Gastroesophageal sphincter (tissue), 4 donors: ENCODE data around the gene ARTN. TPM values are rescaled to one million over a fixed set of nuclear protein-coding genes. Genes with fewer than 3 reads are reported as not detected.

ENCODE experiments used
- ATAC-seq: fragments of 150-250 bp; one replicate; pipeline ENCODE4 v1.9.1; 2016; ENCODE audit warnings: mild to moderate bottlenecking, moderate library complexity
- H3K27ac ChIP-seq, 4 donors: fragments of 200-600 bp; sonication (generic) in 3 of 4; 1 replicate in 3 of 4; 2 replicates in 1 of 4; pipeline ENCODE4 v1.5.1; 2016 to 2019
- H3K27me3 ChIP-seq: fragments of 200-600 bp; sonication (generic); one replicate; pipeline ENCODE4 v1.5.1; 2019
- H3K36me3 ChIP-seq, 2 donors: fragments of 200-600 bp; sonication (generic); one replicate each; pipeline ENCODE4 v1.5.1; 2019; ENCODE audit warnings: control low read depth in 1 of 2
- H3K4me1 ChIP-seq, 3 donors: fragments of 200-600 bp; sonication (generic); 1 replicate in 2 of 3; 2 replicates in 1 of 3; pipeline ENCODE4 v1.5.1; 2016 to 2019; ENCODE audit warnings: control low read depth in 2 of 3
- H3K4me3 ChIP-seq, 2 donors: fragments of 200-600 bp; sonication (generic); one replicate each; pipeline ENCODE4 v1.5.1; 2019; ENCODE audit warnings: mild to moderate bottlenecking in 1 of 2, moderate library complexity in 1 of 2
- H3K9me3 ChIP-seq, 3 donors: fragments of 200-600 bp; sonication (generic); one replicate each; pipeline ENCODE4 v1.5.1; 2017 to 2019; ENCODE audit warnings: control low read depth in 2 of 3
- EP300 ChIP-seq: sonication (generic); formaldehyde crosslinking; IDR thresholded peaks from one replicate; pipeline ENCODE4 v1.6.1; 2017; ENCODE audit warnings: antibody characterized with exemption, mild to moderate bottlenecking
- POLR2A ChIP-seq, 2 donors: fragments of 450-650 bp; IDR thresholded peaks; one replicate each; pipeline ENCODE4 v1.6.1; 2017; ENCODE audit warnings: antibody characterized with exemption in 2 of 2, mild to moderate bottlenecking in 2 of 2, moderate library complexity in 1 of 2
- POLR2AphosphoS5 ChIP-seq: sonication (generic); formaldehyde crosslinking; IDR thresholded peaks from one replicate; pipeline ENCODE4 v1.6.1; 2017; ENCODE audit warnings: antibody characterized with exemption
- WGBS, 2 donors: methylation state at CpG; one replicate each; pipeline ENCODE4 v1.1.5; 2018; ENCODE audit warnings: low coverage in 1 of 2; 5-methylcytosine and 5-hydroxymethylcytosine counted together
- total RNA-seq, 4 donors: library from RNA; depleted of rRNA; stranded (reverse); fragments of >200 nt; gene quantifications; one replicate each; pipeline ENCODE4 v1.1.0, GENCODE V29; 2016
- TF ChIP-seq, protein P1 (sequence below), 4 experiments: fragments of 200-600 bp in 2 of 4; fragments of 450-650 bp in 2 of 4; sonication (generic) in 1 of 4; IDR thresholded peaks; one replicate each; pipeline ENCODE4 v1.5.1; 2017 to 2019; ENCODE audit warnings: antibody characterized with exemption in 4 of 4, mild to moderate bottlenecking in 2 of 4, moderate library complexity in 2 of 4

The ARTN gene
- total RNA-seq, 4 donors from 2014 or later = 0.47 to 0.81 TPM; not detected in 2

DNA sequence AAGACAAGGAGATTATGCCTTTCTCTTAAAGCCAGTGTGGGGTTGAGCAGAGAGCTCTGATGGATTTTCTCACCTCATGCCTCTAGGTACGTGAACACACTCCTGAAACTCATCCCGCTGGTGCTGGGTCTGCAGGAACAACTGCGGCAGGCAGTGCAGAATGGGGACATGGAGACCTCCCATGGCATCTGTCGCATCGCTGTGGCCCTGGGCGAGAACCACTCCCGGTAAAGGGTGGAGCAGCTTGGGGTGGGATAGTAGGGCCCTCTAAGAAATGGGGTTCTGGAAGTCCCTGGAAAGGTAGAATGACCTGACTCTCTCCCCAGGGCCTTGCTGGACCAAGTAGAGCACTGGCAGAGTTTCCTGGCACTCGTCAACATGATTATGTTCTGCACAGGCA is 22.6 kb downstream of the ARTN start:
- H3K4me1 ChIP-seq = peaks cover 0 to 3% (median 0%) of the 10 kb centered on the region in 3 donors
- WGBS, 2 donors = 95 to 97% methylated on average over 4 to 6 of the region's 8 CpGs
- H3K4me3 ChIP-seq = no peak overlapping the region
- ATAC-seq = no peak
- H3K27me3 ChIP-seq = no peaks in the 10 kb centered on the region
- no peaks in the 10 kb centered on the region for H3K9me3 ChIP-seq
- no peak overlapping the region for H3K27ac ChIP-seq
- peaks cover 0 to 55% of the 10 kb centered on the region in 2 donors for H3K36me3 ChIP-seq
- TF ChIP-seq POLR2AphosphoS5 (no peak), EP300 (no peak), POLR2A (IDR thresholded peaks at IDR 0.05) (no peak)
- TF ChIP-seq, protein P1, sequence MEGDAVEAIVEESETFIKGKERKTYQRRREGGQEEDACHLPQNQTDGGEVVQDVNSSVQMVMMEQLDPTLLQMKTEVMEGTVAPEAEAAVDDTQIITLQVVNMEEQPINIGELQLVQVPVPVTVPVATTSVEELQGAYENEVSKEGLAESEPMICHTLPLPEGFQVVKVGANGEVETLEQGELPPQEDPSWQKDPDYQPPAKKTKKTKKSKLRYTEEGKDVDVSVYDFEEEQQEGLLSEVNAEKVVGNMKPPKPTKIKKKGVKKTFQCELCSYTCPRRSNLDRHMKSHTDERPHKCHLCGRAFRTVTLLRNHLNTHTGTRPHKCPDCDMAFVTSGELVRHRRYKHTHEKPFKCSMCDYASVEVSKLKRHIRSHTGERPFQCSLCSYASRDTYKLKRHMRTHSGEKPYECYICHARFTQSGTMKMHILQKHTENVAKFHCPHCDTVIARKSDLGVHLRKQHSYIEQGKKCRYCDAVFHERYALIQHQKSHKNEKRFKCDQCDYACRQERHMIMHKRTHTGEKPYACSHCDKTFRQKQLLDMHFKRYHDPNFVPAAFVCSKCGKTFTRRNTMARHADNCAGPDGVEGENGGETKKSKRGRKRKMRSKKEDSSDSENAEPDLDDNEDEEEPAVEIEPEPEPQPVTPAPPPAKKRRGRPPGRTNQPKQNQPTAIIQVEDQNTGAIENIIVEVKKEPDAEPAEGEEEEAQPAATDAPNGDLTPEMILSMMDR (IDR thresholded peaks at IDR 0.05) = no peak

DNA sequence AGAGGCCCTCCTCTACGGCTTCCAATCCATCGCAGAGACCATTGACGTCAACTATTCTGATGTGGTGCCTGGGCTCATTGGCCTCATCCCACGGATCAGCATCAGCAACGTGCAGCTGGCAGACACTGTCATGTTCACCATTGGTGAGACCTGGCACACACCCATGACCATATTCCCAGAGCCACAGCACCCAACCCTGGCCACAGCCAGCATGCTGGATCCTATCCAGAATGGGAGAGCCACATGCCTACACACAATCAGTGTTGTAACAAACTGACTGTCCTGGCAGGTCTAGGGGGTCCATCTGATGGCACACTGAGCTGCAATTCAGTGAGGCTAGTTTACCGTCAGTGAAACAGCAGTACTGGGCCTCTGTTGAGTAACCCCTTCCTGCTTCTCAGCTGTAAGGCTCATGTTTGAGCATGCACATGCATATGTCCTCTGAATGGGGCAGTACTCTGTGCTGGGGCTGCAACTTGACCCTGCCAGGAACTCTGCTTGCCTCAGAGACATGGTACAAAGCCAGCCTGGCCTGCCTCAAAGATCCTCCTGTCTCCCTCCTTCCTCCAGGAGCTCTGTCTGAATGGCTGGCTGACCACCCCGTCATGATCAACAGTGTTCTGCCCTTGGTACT is 23.9 kb downstream of the ARTN start:
- H3K27ac ChIP-seq = no peak overlapping the region
- WGBS, 2 donors = 85 to 89% methylated on average over 3 to 5 of the region's 7 CpGs
- H3K36me3 ChIP-seq = peaks cover 0 to 66% of the 10 kb centered on the region in 2 donors
- no peaks in the 10 kb centered on the region for H3K4me1 ChIP-seq
- no peaks in the 10 kb centered on the region for H3K27me3 ChIP-seq
- ATAC-seq = no peak
- TF ChIP-seq, protein P1 (IDR thresholded peaks at IDR 0.05) = no peak
- TF ChIP-seq POLR2A (IDR thresholded peaks at IDR 0.05) = no peak
- TF ChIP-seq EP300 = no peak
- no peak for TF ChIP-seq POLR2AphosphoS5
- no peaks in the 10 kb centered on the region for H3K9me3 ChIP-seq
- no peak overlapping the region for H3K4me3 ChIP-seq

DNA sequence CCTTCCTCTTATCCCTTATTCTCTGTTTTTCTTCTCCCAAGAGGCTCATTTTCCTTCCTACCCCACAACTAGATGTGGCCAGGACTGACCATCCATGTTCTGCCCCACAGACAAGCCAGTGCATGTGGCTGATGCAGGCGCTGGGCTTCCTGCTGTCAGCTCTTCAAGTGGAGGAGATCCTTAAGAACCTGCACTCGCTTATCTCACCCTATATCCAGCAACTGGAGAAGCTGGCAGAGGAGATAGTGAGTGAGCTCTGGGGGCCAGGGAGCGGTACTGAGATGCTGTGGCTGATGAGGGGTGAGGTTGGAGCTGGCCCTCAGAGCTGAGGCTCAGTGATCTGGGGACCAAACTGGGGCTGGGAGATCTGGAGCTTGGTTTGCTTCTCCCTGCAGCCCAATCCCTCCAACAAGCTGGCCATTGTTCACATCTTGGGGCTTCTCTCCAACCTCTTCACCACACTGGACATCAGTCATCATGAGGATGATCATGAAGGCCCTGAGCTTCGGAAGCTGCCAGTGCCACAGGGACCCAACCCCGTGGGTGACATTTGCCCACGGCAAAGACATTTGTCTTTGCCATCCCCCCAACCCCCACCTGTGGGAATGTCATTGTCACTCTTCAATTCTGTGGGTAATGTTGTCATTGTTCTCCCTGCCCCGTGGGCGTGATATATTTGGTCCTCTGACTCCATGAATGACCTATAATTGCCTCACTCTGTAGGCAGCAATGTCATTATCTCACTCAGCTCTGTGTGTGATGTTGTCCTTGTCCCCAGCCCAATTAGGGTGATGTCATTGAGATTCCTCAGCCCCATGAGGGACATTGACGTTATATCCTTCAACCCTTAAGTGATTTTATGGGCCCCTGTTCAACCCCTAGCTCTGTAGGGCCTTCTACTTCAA is 25.0 kb downstream of the ARTN start:
- no peaks in the 10 kb centered on the region for H3K9me3 ChIP-seq
- H3K4me1 ChIP-seq = no peaks in the 10 kb centered on the region
- no peak overlapping the region for H3K4me3 ChIP-seq
- no peak for ATAC-seq
- H3K27ac ChIP-seq = no peak overlapping the region
- peaks cover 0 to 77% of the 10 kb centered on the region in 2 donors for H3K36me3 ChIP-seq
- WGBS, 2 donors = 63 to 87% methylated on average over 6 to 7 of the region's 9 CpGs
- TF ChIP-seq POLR2AphosphoS5 (no peak), POLR2A (IDR thresholded peaks at IDR 0.05) (no peak), EP300 (no peak)
- TF ChIP-seq, protein P1 (IDR thresholded peaks at IDR 0.05) = no peak
- no peaks in the 10 kb centered on the region for H3K27me3 ChIP-seq

DNA sequence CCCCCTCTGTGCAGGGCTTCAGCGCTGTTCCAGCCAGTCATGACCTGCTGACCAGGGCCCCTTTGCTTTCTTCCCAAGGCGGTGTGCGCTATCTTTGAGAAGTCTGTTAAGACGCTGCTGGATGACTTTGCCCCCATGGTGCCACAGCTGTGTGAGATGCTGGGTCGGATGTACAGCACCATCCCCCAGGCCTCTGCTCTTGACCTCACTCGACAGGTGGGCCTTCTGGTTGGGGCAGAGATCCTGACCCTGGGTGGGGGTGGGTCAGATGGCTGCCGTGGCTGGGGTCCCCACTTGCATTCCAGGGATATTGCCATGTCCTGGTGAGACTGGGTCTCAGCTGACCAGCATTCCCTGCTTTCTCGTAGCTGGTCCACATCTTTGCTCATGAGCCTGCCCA is 27.2 kb downstream of the ARTN start:
- Histone ChIP-seq H3K4me1 (no peaks in the 10 kb centered on the region), H3K27me3 (no peaks in the 10 kb centered on the region), H3K4me3 (no peak overlapping the region), H3K36me3 (peaks cover 0 to 99% of the 10 kb centered on the region in 2 donors), H3K9me3 (no peaks in the 10 kb centered on the region), H3K27ac (no peak overlapping the region)
- 86% methylated on average over 8 of the region's 8 CpGs; no CpG with 5 or more reads in 1 of the 2 donors for WGBS, 2 donors
- ATAC-seq = no peak
- TF ChIP-seq EP300 (no peak), POLR2AphosphoS5 (no peak), POLR2A (IDR thresholded peaks at IDR 0.05) (no peak)
- TF ChIP-seq, protein P1 (IDR thresholded peaks at IDR 0.05) = no peak
